ENCODE measurements around the gene SGCD.
"Not testable (repeated sequence)": the region's sequence is repeated elsewhere in the genome, so short reads cannot be mapped to it uniquely, and the experiment has no call there.

GRCh38 chr5:156664832-156665231, 337.9 kb downstream of the SGCD start:
- TF ChIP-seq EZH2phosphoT487 (IDR thresholded peaks at IDR 0.05; ENCODE audit: borderline replicate concordance, low read depth, low read length) = not testable (repeated sequence)
- 0 out of 2 replicates have a peak, but pooled peaks have one; percentile 15 for TF ChIP-seq CTCF (conservative IDR thresholded peaks at IDR 0.05; ENCODE audit: low read length)

Data from OCI-LY7 (cell line).